Measurements from ENCODE around the gene ACTG2.

Gene ACTG2

GRCh38 chr2:73915437-73915993, 22.7 kb downstream of the ACTG2 start:
- Histone ChIP-seq H2AFZ (ENCODE audit: low read depth, low read length) (no peak overlapping the region), H3K79me1 (replicated peaks; ENCODE audit: low read length, poor library complexity, severe bottlenecking) (no peaks in the 10 kb centered on the region), H3K36me3 (ENCODE audit: control insufficient read depth in 1 of 2, insufficient read depth in 2 of 2, low read depth in 1 of 2, low read length in 2 of 2) (peaks cover 0 to 25% of the 10 kb centered on the region in 2 experiments), H3K4me2 (ENCODE audit: low read length, poor library complexity, severe bottlenecking) (no peak overlapping the region), H3K14ac (ENCODE audit: low read length in 2 of 2) (no peak overlapping the region), H3K4ac (ENCODE audit: low read depth in 1 of 2, low read length in 2 of 2) (no peak overlapping the region), H3K27ac (ENCODE audit: low read length, poor library complexity, severe bottlenecking) (no peak overlapping the region), H3K4me3 (ENCODE audit: insufficient read depth in 1 of 2, low read depth in 1 of 2, low read length in 2 of 2) (no peak overlapping the region), H2BK15ac (ENCODE audit: low read depth, poor library complexity, severe bottlenecking) (no peak overlapping the region), H3K9me3 (ENCODE audit: control insufficient read depth, low read length) (no peaks in the 10 kb centered on the region), H3K18ac (ENCODE audit: low read depth in 1 of 2, low read length in 2 of 2) (no peak overlapping the region), H4K8ac (ENCODE audit: low read length) (no peak overlapping the region), H2BK12ac (ENCODE audit: low read length in 2 of 2) (no peak overlapping the region), H2BK5ac (ENCODE audit: low read depth, low read length, poor library complexity, severe bottlenecking) (no peak overlapping the region), H3K4me1 (ENCODE audit: control insufficient read depth, insufficient read depth, low read depth, low read length) (no peaks in the 10 kb centered on the region), H2AK5ac (ENCODE audit: low read length, severe bottlenecking) (no peak overlapping the region), H2BK120ac (ENCODE audit: low read depth, low read length) (no peak overlapping the region), H3K9ac (ENCODE audit: low read length) (no peak overlapping the region), H4K91ac (ENCODE audit: low read length) (no peak overlapping the region), H3K23ac (ENCODE audit: low read length in 2 of 2) (no peak overlapping the region), H3K27me3 (ENCODE audit: control insufficient read depth in 1 of 2, insufficient read depth in 1 of 2, low read length in 2 of 2) (peaks cover 0 to 70% of the 10 kb centered on the region in 2 experiments)
- WGBS, result 94% methylated on average over 4 of the region's 5 CpGs
- no peak for DNase-seq

- no peak for DNase-seq
- Histone ChIP-seq H3K4me3 (ENCODE audit: insufficient read depth in 1 of 2, low read depth in 1 of 2, low read length in 2 of 2) (no peak overlapping the region), H2BK120ac (ENCODE audit: low read depth, low read length) (no peak overlapping the region), H3K14ac (ENCODE audit: low read length in 2 of 2) (no peak overlapping the region), H2BK5ac (ENCODE audit: low read depth, low read length, poor library complexity, severe bottlenecking) (no peak overlapping the region), H4K91ac (ENCODE audit: low read length) (no peak overlapping the region), H3K4ac (ENCODE audit: low read depth in 1 of 2, low read length in 2 of 2) (no peak overlapping the region), H3K79me1 (replicated peaks; ENCODE audit: low read length, poor library complexity, severe bottlenecking) (no peaks in the 10 kb centered on the region), H3K9ac (ENCODE audit: low read length) (no peak overlapping the region), H3K27me3 (ENCODE audit: control insufficient read depth in 1 of 2, insufficient read depth in 1 of 2, low read length in 2 of 2) (peaks cover 0 to 82% of the 10 kb centered on the region in 2 experiments), H3K36me3 (ENCODE audit: control insufficient read depth in 1 of 2, insufficient read depth in 2 of 2, low read depth in 1 of 2, low read length in 2 of 2) (peaks cover 0 to 30% of the 10 kb centered on the region in 2 experiments), H3K4me1 (ENCODE audit: control insufficient read depth, insufficient read depth, low read depth, low read length) (no peaks in the 10 kb centered on the region), H4K8ac (ENCODE audit: low read length) (no peak overlapping the region), H2AFZ (ENCODE audit: low read depth, low read length) (no peak overlapping the region), H2BK15ac (ENCODE audit: low read depth, poor library complexity, severe bottlenecking) (no peak overlapping the region), H2BK12ac (ENCODE audit: low read length in 2 of 2) (no peak overlapping the region), H3K27ac (ENCODE audit: low read length, poor library complexity, severe bottlenecking) (no peak overlapping the region), H2AK5ac (ENCODE audit: low read length, severe bottlenecking) (no peak overlapping the region), H3K23ac (ENCODE audit: low read length in 2 of 2) (no peak overlapping the region), H3K4me2 (ENCODE audit: low read length, poor library complexity, severe bottlenecking) (no peak overlapping the region), H3K18ac (ENCODE audit: low read depth in 1 of 2, low read length in 2 of 2) (no peak overlapping the region), H3K9me3 (ENCODE audit: control insufficient read depth, low read length) (no peaks in the 10 kb centered on the region)
- 68% methylated on average over 1 of the region's 2 CpGs for WGBS
These were observed 23.9 kb downstream of the ACTG2 start for GRCh38 chr2:73916666-73917065.

- no peak overlapping the region for H2AFZ ChIP-seq (ENCODE audit: low read depth, low read length)
- no peak overlapping the region for H4K91ac ChIP-seq (ENCODE audit: low read length)
- no peaks in the 10 kb centered on the region for H3K79me1 ChIP-seq (replicated peaks; ENCODE audit: low read length, poor library complexity, severe bottlenecking)
- H3K23ac ChIP-seq (ENCODE audit: low read length in 2 of 2), result no peak overlapping the region
- H3K36me3 ChIP-seq (ENCODE audit: control insufficient read depth in 1 of 2, insufficient read depth in 2 of 2, low read depth in 1 of 2, low read length in 2 of 2), result peaks cover 0 to 30% of the 10 kb centered on the region in 2 experiments
- no peak overlapping the region for H2BK15ac ChIP-seq (ENCODE audit: low read depth, poor library complexity, severe bottlenecking)
- no peak overlapping the region for H2AK5ac ChIP-seq (ENCODE audit: low read length, severe bottlenecking)
- H2BK5ac ChIP-seq (ENCODE audit: low read depth, low read length, poor library complexity, severe bottlenecking), result no peak overlapping the region
- H3K27ac ChIP-seq (ENCODE audit: low read length, poor library complexity, severe bottlenecking), result no peak overlapping the region
- H3K4me2 ChIP-seq (ENCODE audit: low read length, poor library complexity, severe bottlenecking), result no peak overlapping the region
- H3K27me3 ChIP-seq (ENCODE audit: control insufficient read depth in 1 of 2, insufficient read depth in 1 of 2, low read length in 2 of 2), result peaks cover 0 to 85% of the 10 kb centered on the region in 2 experiments
- H4K8ac ChIP-seq (ENCODE audit: low read length), result no peak overlapping the region
- H3K18ac ChIP-seq (ENCODE audit: low read depth in 1 of 2, low read length in 2 of 2), result no peak overlapping the region
- H3K9me3 ChIP-seq (ENCODE audit: control insufficient read depth, low read length), result no peaks in the 10 kb centered on the region
- no peak overlapping the region for H2BK120ac ChIP-seq (ENCODE audit: low read depth, low read length)
- no peak for DNase-seq
- no peak overlapping the region for H3K14ac ChIP-seq (ENCODE audit: low read length in 2 of 2)
- no peak overlapping the region for H3K4me3 ChIP-seq (ENCODE audit: insufficient read depth in 1 of 2, low read depth in 1 of 2, low read length in 2 of 2)
- no peak overlapping the region for H3K4ac ChIP-seq (ENCODE audit: low read depth in 1 of 2, low read length in 2 of 2)
- WGBS, result 29% methylated on average over 2 of the region's 2 CpGs
- no peaks in the 10 kb centered on the region for H3K4me1 ChIP-seq (ENCODE audit: control insufficient read depth, insufficient read depth, low read depth, low read length)
- no peak overlapping the region for H3K9ac ChIP-seq (ENCODE audit: low read length)
- H2BK12ac ChIP-seq (ENCODE audit: low read length in 2 of 2), result no peak overlapping the region
These were observed 24.5 kb downstream of the ACTG2 start for GRCh38 chr2:73917296-73917695.

GRCh38 chr2:73917696-73918207, 24.9 kb downstream of the ACTG2 start:
- peaks cover 0 to 89% of the 10 kb centered on the region in 2 experiments for H3K27me3 ChIP-seq (ENCODE audit: control insufficient read depth in 1 of 2, insufficient read depth in 1 of 2, low read length in 2 of 2)
- H3K23ac ChIP-seq (ENCODE audit: low read length in 2 of 2), result no peak overlapping the region
- H3K36me3 ChIP-seq (ENCODE audit: control insufficient read depth in 1 of 2, insufficient read depth in 2 of 2, low read depth in 1 of 2, low read length in 2 of 2), result peaks cover 0 to 30% of the 10 kb centered on the region in 2 experiments
- no peak overlapping the region for H4K91ac ChIP-seq (ENCODE audit: low read length)
- no peak for DNase-seq
- H2AFZ ChIP-seq (ENCODE audit: low read depth, low read length), result no peak overlapping the region
- no peak overlapping the region for H2BK15ac ChIP-seq (ENCODE audit: low read depth, poor library complexity, severe bottlenecking)
- H4K8ac ChIP-seq (ENCODE audit: low read length), result no peak overlapping the region
- no peak overlapping the region for H2AK5ac ChIP-seq (ENCODE audit: low read length, severe bottlenecking)
- H3K9ac ChIP-seq (ENCODE audit: low read length), result no peak overlapping the region
- no peak overlapping the region for H3K4me3 ChIP-seq (ENCODE audit: insufficient read depth in 1 of 2, low read depth in 1 of 2, low read length in 2 of 2)
- no peaks in the 10 kb centered on the region for H3K4me1 ChIP-seq (ENCODE audit: control insufficient read depth, insufficient read depth, low read depth, low read length)
- 89% methylated on average over 3 of the region's 4 CpGs for WGBS
- no peak overlapping the region for H3K18ac ChIP-seq (ENCODE audit: low read depth in 1 of 2, low read length in 2 of 2)
- no peak overlapping the region for H2BK12ac ChIP-seq (ENCODE audit: low read length in 2 of 2)
- H3K9me3 ChIP-seq (ENCODE audit: control insufficient read depth, low read length), result no peaks in the 10 kb centered on the region
- no peaks in the 10 kb centered on the region for H3K79me1 ChIP-seq (replicated peaks; ENCODE audit: low read length, poor library complexity, severe bottlenecking)
- H3K4me2 ChIP-seq (ENCODE audit: low read length, poor library complexity, severe bottlenecking), result no peak overlapping the region
- H2BK5ac ChIP-seq (ENCODE audit: low read depth, low read length, poor library complexity, severe bottlenecking), result no peak overlapping the region
- no peak overlapping the region for H2BK120ac ChIP-seq (ENCODE audit: low read depth, low read length)
- H3K14ac ChIP-seq (ENCODE audit: low read length in 2 of 2), result no peak overlapping the region
- no peak overlapping the region for H3K27ac ChIP-seq (ENCODE audit: low read length, poor library complexity, severe bottlenecking)
- no peak overlapping the region for H3K4ac ChIP-seq (ENCODE audit: low read depth in 1 of 2, low read length in 2 of 2)
